DMS 273 treated with DMSO at 0.1 percent for 48 hours (cell line): ENCODE data around the gene CADPS.
A peak's percentile ranks its signal among the peaks of the same experiment; 100 is the strongest.

Source experiments
- DNase-seq: peaks from one replicate; lab custom pipeline; 2025; lab: John Stamatoyannopoulos, UW

Gene CADPS

GRCh38 chr3:62749657-62750056, 125.6 kb downstream of the CADPS start:
- DNase-seq, result no peak

- no peak for DNase-seq
Observed at GRCh38 chr3:62749130-62749529, 126.1 kb downstream of the CADPS start.

- DNase-seq, result no peak
Observed at GRCh38 chr3:62737449-62737848, 137.8 kb downstream of the CADPS start.

- no peak for DNase-seq
Observed at GRCh38 chr3:62735510-62735909, 139.7 kb downstream of the CADPS start.

- no peak for DNase-seq
Observed at GRCh38 chr3:62732183-62732904, 142.9 kb downstream of the CADPS start.

GRCh38 chr3:62727981-62728380, 147.2 kb downstream of the CADPS start:
- no peak for DNase-seq

- DNase-seq, result no peak
Observed at GRCh38 chr3:62727536-62727935, 147.7 kb downstream of the CADPS start.

GRCh38 chr3:62724503-62724902, 150.7 kb downstream of the CADPS start:
- no peak for DNase-seq

GRCh38 chr3:62723914-62724217, 151.3 kb downstream of the CADPS start:
- DNase-seq, result no peak

GRCh38 chr3:62723166-62723913, 151.9 kb downstream of the CADPS start:
- peak; percentile 5 for DNase-seq

- no peak for DNase-seq
Observed at GRCh38 chr3:62722344-62722743, 152.9 kb downstream of the CADPS start.

- DNase-seq, result no peak
Observed at GRCh38 chr3:62718515-62719320, 156.5 kb downstream of the CADPS start.

- DNase-seq, result no peak
Observed at GRCh38 chr3:62718011-62718410, 157.2 kb downstream of the CADPS start.

- no peak for DNase-seq
Observed at GRCh38 chr3:62712746-62713145, 162.5 kb downstream of the CADPS start.

GRCh38 chr3:62710751-62711150, 164.5 kb downstream of the CADPS start:
- DNase-seq, result no peak

- DNase-seq, result no peak
Observed at GRCh38 chr3:62708638-62709373, 166.4 kb downstream of the CADPS start.

GRCh38 chr3:62705721-62706120, 169.5 kb downstream of the CADPS start:
- DNase-seq, result no peak

GRCh38 chr3:62703451-62704167, 171.6 kb downstream of the CADPS start:
- no peak for DNase-seq

- no peak for DNase-seq
Observed at GRCh38 chr3:62700357-62700756, 174.9 kb downstream of the CADPS start.

GRCh38 chr3:62699728-62700127, 175.5 kb downstream of the CADPS start:
- no peak for DNase-seq

GRCh38 chr3:62696011-62696410, 179.2 kb downstream of the CADPS start:
- no peak for DNase-seq

GRCh38 chr3:62688812-62689211, 186.4 kb downstream of the CADPS start:
- no peak for DNase-seq
